ENCODE data around the gene ZNF587B. TPM values are rescaled to one million over a fixed set of nuclear protein-coding genes. Genes with fewer than 3 reads are reported as not detected.
"Not testable (repeated sequence)": the region's sequence is repeated elsewhere in the genome, so short reads cannot be mapped to it uniquely, and the experiment has no call there.

Gene ZNF587B
- total RNA-seq, 1 donor from 2014 or later: 29.8 TPM

GRCh38 chr19:57823608-57824007 is 6.5 kb upstream of the ZNF587B start:
- H3K9me3 Mint-ChIP-seq (ENCODE audit: low read depth); DNase-seq (ENCODE audit: low spot score, unreplicated experiment); H3K27me3 Mint-ChIP-seq: not testable (repeated sequence)
- peaks cover 21% of the 10 kb centered on the region for H3K36me3 Mint-ChIP-seq (ENCODE audit: insufficient read depth)
- H3K4me1 Mint-ChIP-seq (ENCODE audit: low read depth): peaks cover 58% of the 10 kb centered on the region
- H3K27ac Mint-ChIP-seq: peak overlapping the region; percentile 96
- peak overlapping the region; percentile 55 for H3K4me3 Mint-ChIP-seq (ENCODE audit: low read depth)

- peak overlapping the region; percentile 49 for H3K27ac Mint-ChIP-seq
- no peak for DNase-seq (ENCODE audit: low spot score, unreplicated experiment)
- no peaks in the 10 kb centered on the region for H3K9me3 Mint-ChIP-seq (ENCODE audit: low read depth)
- H3K4me3 Mint-ChIP-seq (ENCODE audit: low read depth): no peak overlapping the region
- peaks cover 65% of the 10 kb centered on the region for H3K4me1 Mint-ChIP-seq (ENCODE audit: low read depth)
- TF ChIP-seq CTCF (IDR thresholded peaks at IDR 0.05; ENCODE audit: unreplicated experiment): no peak
- no peaks in the 10 kb centered on the region for H3K27me3 Mint-ChIP-seq
- peaks cover 25% of the 10 kb centered on the region for H3K36me3 Mint-ChIP-seq (ENCODE audit: insufficient read depth)
Measured at GRCh38 chr19:57825511-57825910, 4.6 kb upstream of the ZNF587B start.

GRCh38 chr19:57829316-57829715 is 783 bp upstream of the ZNF587B start:
- Mint-ChIP-seq H3K4me3 (ENCODE audit: low read depth) (peak overlapping the region; percentile 86), H3K27me3 (no peaks in the 10 kb centered on the region), H3K9me3 (ENCODE audit: low read depth) (no peaks in the 10 kb centered on the region), H3K4me1 (ENCODE audit: low read depth) (peaks cover 50% of the 10 kb centered on the region), H3K27ac (peak overlapping the region; percentile 94), H3K36me3 (ENCODE audit: insufficient read depth) (peaks cover 19% of the 10 kb centered on the region)
- no peak for DNase-seq (ENCODE audit: low spot score, unreplicated experiment)
- no peak for TF ChIP-seq CTCF (IDR thresholded peaks at IDR 0.05; ENCODE audit: unreplicated experiment)

- H3K4me1 Mint-ChIP-seq (ENCODE audit: low read depth); H3K4me3 Mint-ChIP-seq (ENCODE audit: low read depth); H3K9me3 Mint-ChIP-seq (ENCODE audit: low read depth); DNase-seq (ENCODE audit: low spot score, unreplicated experiment); H3K27me3 Mint-ChIP-seq; H3K36me3 Mint-ChIP-seq (ENCODE audit: insufficient read depth); H3K27ac Mint-ChIP-seq: not testable (repeated sequence)
Measured at GRCh38 chr19:57836991-57837390, 6.9 kb downstream of the ZNF587B start.

GRCh38 chr19:57838622-57839191 is 8.6 kb downstream of the ZNF587B start:
- H3K4me1 Mint-ChIP-seq (ENCODE audit: low read depth); H3K27me3 Mint-ChIP-seq; H3K9me3 Mint-ChIP-seq (ENCODE audit: low read depth); DNase-seq (ENCODE audit: low spot score, unreplicated experiment); H3K4me3 Mint-ChIP-seq (ENCODE audit: low read depth): not testable (repeated sequence)
- Mint-ChIP-seq H3K27ac (peak overlapping the region; percentile 25), H3K36me3 (ENCODE audit: insufficient read depth) (peaks cover 12% of the 10 kb centered on the region)

GRCh38 chr19:57841122-57841763 is 11.1 kb downstream of the ZNF587B start:
- peaks cover 15% of the 10 kb centered on the region for H3K36me3 Mint-ChIP-seq (ENCODE audit: insufficient read depth)
- DNase-seq (ENCODE audit: low spot score, unreplicated experiment): no peak
- H3K27me3 Mint-ChIP-seq: no peaks in the 10 kb centered on the region
- peak overlapping the region; percentile 20 for H3K27ac Mint-ChIP-seq
- TF ChIP-seq CTCF (IDR thresholded peaks at IDR 0.05; ENCODE audit: unreplicated experiment): no peak
- no peak overlapping the region for H3K4me3 Mint-ChIP-seq (ENCODE audit: low read depth)
- no peaks in the 10 kb centered on the region for H3K9me3 Mint-ChIP-seq (ENCODE audit: low read depth)
- no peaks in the 10 kb centered on the region for H3K4me1 Mint-ChIP-seq (ENCODE audit: low read depth)

- Mint-ChIP-seq H3K36me3 (ENCODE audit: insufficient read depth) (peaks cover 15% of the 10 kb centered on the region), H3K4me1 (ENCODE audit: low read depth) (peaks cover 22% of the 10 kb centered on the region)
- H3K27ac Mint-ChIP-seq; H3K27me3 Mint-ChIP-seq; H3K9me3 Mint-ChIP-seq (ENCODE audit: low read depth); DNase-seq (ENCODE audit: low spot score, unreplicated experiment); H3K4me3 Mint-ChIP-seq (ENCODE audit: low read depth): not testable (repeated sequence)
Measured at GRCh38 chr19:57847164-57847563, 17.1 kb downstream of the ZNF587B start.

GRCh38 chr19:57849162-57849665 is 19.1 kb downstream of the ZNF587B start:
- Mint-ChIP-seq H3K36me3 (ENCODE audit: insufficient read depth) (peaks cover 18% of the 10 kb centered on the region), H3K4me1 (ENCODE audit: low read depth) (peaks cover 22% of the 10 kb centered on the region), H3K27ac (peak overlapping the region; percentile 99), H3K4me3 (ENCODE audit: low read depth) (peak overlapping the region; percentile 91)
- DNase-seq (ENCODE audit: low spot score, unreplicated experiment); H3K9me3 Mint-ChIP-seq (ENCODE audit: low read depth); H3K27me3 Mint-ChIP-seq: not testable (repeated sequence)

- H3K4me1 Mint-ChIP-seq (ENCODE audit: low read depth): peaks cover 22% of the 10 kb centered on the region
- not testable (repeated sequence) for H3K27me3 Mint-ChIP-seq; H3K9me3 Mint-ChIP-seq (ENCODE audit: low read depth)
- H3K36me3 Mint-ChIP-seq (ENCODE audit: insufficient read depth): peaks cover 18% of the 10 kb centered on the region
- peak; percentile 31 for DNase-seq (ENCODE audit: low spot score, unreplicated experiment)
- peak within 1 kb of the TSS; percentile 91 for H3K4me3 Mint-ChIP-seq (ENCODE audit: low read depth)
- peak within 1 kb of the TSS; percentile 99 for H3K27ac Mint-ChIP-seq
Measured at GRCh38 chr19:57849666-57850473, 19.8 kb downstream of the ZNF587B start, which contains the start of gene ZNF587. Gene ZNF587, plus strand, starts transcription at chr19:57849859. Its CDS starts 180 bp downstream, at chr19:57850039.

All from progenitor cell of endocrine pancreas (in vitro differentiated cells).